Breast epithelium (tissue), 3 donors: Measurements from ENCODE around the gene CEP76.

Experiments used
- CTCF ChIP-seq, 3 donors: fragments of 450-650 bp; IDR thresholded peaks; one replicate each; pipeline ENCODE4 v1.5.1; 2016 to 2017; ENCODE audit warnings: antibody characterized with exemption in 3 of 3, mild to moderate bottlenecking in 3 of 3, moderate library complexity in 3 of 3
- POLR2A ChIP-seq: fragments of 450-650 bp; IDR thresholded peaks from one replicate; pipeline ENCODE4 v1.6.1; 2016; ENCODE audit warnings: antibody characterized with exemption, mild to moderate bottlenecking, moderate library complexity
- POLR2AphosphoS5 ChIP-seq, 3 donors: sonication (generic); formaldehyde crosslinking; IDR thresholded peaks; one replicate each; pipeline ENCODE4 v1.6.1; 2017; ENCODE audit warnings: antibody characterized with exemption in 3 of 3

DNA sequence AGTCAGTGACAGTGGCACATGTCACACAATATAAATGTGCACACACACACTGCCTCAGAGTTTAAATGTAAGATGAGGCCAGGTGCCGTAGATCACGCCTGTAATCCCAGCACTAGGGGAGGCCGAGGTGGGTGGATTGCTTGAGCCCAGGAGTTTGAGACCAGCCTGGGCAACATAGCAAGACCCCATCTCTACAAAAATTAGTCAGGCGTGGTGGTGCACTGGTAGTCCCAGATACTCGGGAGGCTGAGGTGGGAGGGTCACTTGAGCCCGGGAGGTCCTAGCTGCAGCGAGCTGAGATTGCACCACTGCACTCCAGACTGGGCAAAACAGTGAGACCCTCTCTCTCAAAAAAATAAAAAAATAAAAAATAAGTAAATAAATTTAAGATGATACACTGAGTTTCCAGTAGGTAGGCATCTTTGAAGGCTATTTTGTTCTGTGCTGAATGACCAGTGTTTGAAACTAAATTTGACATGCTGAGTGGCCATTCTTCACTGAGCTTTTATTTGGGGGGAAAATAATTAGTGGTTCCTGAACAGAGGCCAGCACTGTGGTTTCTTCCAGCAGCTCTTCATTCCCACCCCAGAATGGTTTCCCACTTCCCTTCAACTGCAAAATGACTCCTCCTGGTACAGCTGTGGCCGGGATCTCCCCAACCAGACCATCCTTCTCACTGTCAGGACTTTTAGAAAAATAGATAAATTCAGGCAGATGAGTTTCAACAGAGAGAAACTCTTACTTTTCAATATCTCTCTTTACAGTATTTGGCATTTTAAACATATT, 45.2 kb upstream of the CEP76 start:
- TF ChIP-seq CTCF (IDR thresholded peaks at IDR 0.05) (no peak), POLR2A (no peak), POLR2AphosphoS5 (IDR thresholded peaks at IDR 0.05) (no peak)
